ENCODE measurements around the gene ADGRV1.

DNA sequence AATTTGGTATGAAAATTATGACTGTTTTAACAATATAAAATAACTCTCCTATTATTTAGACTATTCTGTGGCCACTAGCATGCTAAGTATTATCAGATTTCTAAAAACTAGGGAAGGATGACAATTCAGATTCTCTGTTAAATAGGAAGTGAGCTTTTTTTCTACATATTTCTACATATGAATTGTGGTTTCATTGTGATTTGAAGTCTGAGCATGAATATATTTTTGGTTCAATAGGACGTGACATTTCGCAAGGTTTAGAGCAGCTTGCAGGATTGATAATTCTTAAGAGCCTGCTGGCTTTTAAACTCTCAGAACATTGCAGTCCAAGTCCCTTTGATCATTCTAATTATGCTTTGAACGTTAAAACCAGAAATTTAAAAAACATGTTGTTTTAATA lies 82.9 kb downstream of the ADGRV1 start:
- TF ChIP-seq NFRKB (IDR thresholded peaks at IDR 0.05), result no peak
- no peak for TF ChIP-seq BHLHE40 (IDR thresholded peaks at IDR 0.05; ENCODE audit: borderline replicate concordance)
- TF ChIP-seq ZNF384 (IDR thresholded peaks at IDR 0.05), result no peak
- TF ChIP-seq LEF1 (IDR thresholded peaks at IDR 0.05; ENCODE audit: borderline replicate concordance), result no peak
